HepG2 (cell line): ENCODE data around the gene GFOD1. TPM values are rescaled to one million over a fixed set of nuclear protein-coding genes. Genes with fewer than 3 reads are reported as not detected.

Experiments used
- CCDC6 ChIP-seq: sonication (generic); formaldehyde crosslinking; IDR thresholded peaks from 2 replicates; pipeline ENCODE4 v1.8.1; 2022; ENCODE audit warnings: mild to moderate bottlenecking, missing genetic modification reagents, moderate library complexity
- EHMT2 ChIP-seq: fragments of 200-600 bp; sonication (generic); IDR thresholded peaks from 2 replicates; pipeline ENCODE4 v1.7.0; 2017; ENCODE audit warnings: antibody characterized with exemption, low read depth, low read length, borderline replicate concordance
- ETV5 ChIP-seq: IDR thresholded peaks from 2 replicates; pipeline ENCODE4 v1.6.1; 2018; ENCODE audit warnings: missing biosample characterization, missing genetic modification reagents, inconsistent platforms, borderline replicate concordance
- FOSL1 ChIP-seq: sonication (generic); formaldehyde crosslinking; IDR thresholded peaks from 2 replicates; pipeline ENCODE4 v1.9.0; 2021; ENCODE audit warnings: missing genetic modification reagents, borderline replicate concordance
- GATAD2A ChIP-seq: IDR thresholded peaks from 2 replicates; pipeline ENCODE4 v1.6.1; 2016
- KAT7 ChIP-seq: IDR thresholded peaks from 2 replicates; pipeline ENCODE4 v1.6.1; 2018; ENCODE audit warnings: borderline replicate concordance, missing compliant biosample characterization
- KDM6A ChIP-seq: IDR thresholded peaks from 2 replicates; pipeline ENCODE4 v1.6.1; 2016; ENCODE audit warnings: low read depth
- MBD4 ChIP-seq: IDR thresholded peaks from 2 replicates; pipeline ENCODE4 v1.6.1; 2012; ENCODE audit warnings: low read length, inconsistent platforms, borderline replicate concordance
- NAIF1 ChIP-seq: sonication (generic); formaldehyde crosslinking; IDR thresholded peaks from 2 replicates; pipeline ENCODE4 v1.5.0; 2020; ENCODE audit warnings: mild to moderate bottlenecking, missing genetic modification reagents, borderline replicate concordance
- NFE2L1 ChIP-seq: sonication (generic); formaldehyde crosslinking; IDR thresholded peaks from 2 replicates; pipeline ENCODE4 v1.4.0; 2020; ENCODE audit warnings: missing genetic modification reagents, mild to moderate bottlenecking, borderline replicate concordance
- NR2F1 ChIP-seq, 2 experiments: fragments of 450-650 bp in 1 of 2; formaldehyde crosslinking in 1 of 2; IDR thresholded peaks; 2 replicates each; pipeline versions ENCODE4 v1.5.0 to v1.6.1; 2016 to 2020; ENCODE audit warnings: mild to moderate bottlenecking in 1 of 2, missing compliant biosample characterization in 1 of 2, missing genetic modification reagents in 1 of 2, moderate library complexity in 1 of 2
- PCBP2 ChIP-seq: fragments of 200-400 bp; formaldehyde crosslinking; optimal IDR thresholded peaks from 2 replicates; pipeline ENCODE3; 2018; ENCODE audit warnings: low read length, low read depth; ENCODE audit not compliant: poor library complexity, severe bottlenecking
- TCF12 ChIP-seq, 2 experiments: fragments of 450-650 bp in 1 of 2; sonication (generic) in 1 of 2; formaldehyde crosslinking in 1 of 2; IDR thresholded peaks; 2 replicates each; pipeline versions ENCODE4 v1.6.1 to v1.8.0; 2017 to 2022; ENCODE audit warnings: antibody characterized with exemption in 1 of 2, mild to moderate bottlenecking in 1 of 2, missing genetic modification reagents in 1 of 2, moderate library complexity in 1 of 2
- TCF7L2 ChIP-seq: IDR thresholded peaks from 2 replicates; pipeline ENCODE4 v1.6.1; 2011; ENCODE audit warnings: mild to moderate bottlenecking, low read depth, low read length, moderate library complexity
- ZNF234 ChIP-seq: sonication (generic); formaldehyde crosslinking; conservative IDR thresholded peaks from 2 replicates; pipeline ENCODE4 v1.5.1; 2020; ENCODE audit warnings: mild to moderate bottlenecking, missing genetic modification reagents
- ZNF253 ChIP-seq: sonication (generic); formaldehyde crosslinking; IDR thresholded peaks from 2 replicates; pipeline ENCODE4 v1.8.0; 2022; ENCODE audit warnings: mild to moderate bottlenecking, missing genetic modification reagents, borderline replicate concordance
- ZNF335 ChIP-seq: sonication (generic); formaldehyde crosslinking; IDR thresholded peaks from 2 replicates; pipeline ENCODE4 v1.4.0; 2020; ENCODE audit warnings: missing genetic modification reagents
- ZNF382 ChIP-seq: sonication (generic); formaldehyde crosslinking; IDR thresholded peaks from 2 replicates; pipeline ENCODE4 v1.5.0; 2020; ENCODE audit warnings: missing genetic modification reagents, mild to moderate bottlenecking, borderline replicate concordance
- ZNF563 ChIP-seq: sonication (generic); formaldehyde crosslinking; IDR thresholded peaks from 2 replicates; pipeline ENCODE4 v1.8.0; 2022; ENCODE audit warnings: mild to moderate bottlenecking, moderate library complexity, missing genetic modification reagents
- ZNF616 ChIP-seq: sonication (generic); formaldehyde crosslinking; IDR thresholded peaks from 2 replicates; pipeline ENCODE4 v1.5.0; 2020; ENCODE audit warnings: low read depth, mild to moderate bottlenecking, missing genetic modification reagents
- ZZZ3 ChIP-seq: sonication (generic); formaldehyde crosslinking; IDR thresholded peaks from 2 replicates; pipeline ENCODE4 v1.4.0; 2020; ENCODE audit warnings: missing genetic modification reagents, mild to moderate bottlenecking, borderline replicate concordance
- polyA plus RNA-seq, 8 experiments: library from polyadenylated mRNA; depleted of rRNA in 3 of 8; stranded (reverse) in 7 of 8; unstranded in 1 of 8; fragments of >200 nt; fragmentation: Illumina TruSeq in 4 of 8; extraction: Trizol in 4 of 8; gene quantifications; 2 replicates each; pipeline versions ENCODE4 v1.2.1 to v1.2.3, GENCODE V29; 2011 to 2016; ENCODE audit warnings: low read depth in 4 of 8, missing spikeins in 1 of 8, mixed read lengths in 1 of 8; ENCODE audit not compliant: insufficient read depth in 1 of 8
- total RNA-seq, 5 experiments: library from RNA; depleted of rRNA; stranded (reverse); fragments of >200 nt; fragmentation: Illumina TruSeq; extraction: Trizol; gene quantifications; 2 replicates each; pipeline ENCODE4 v1.2.3, GENCODE V29; 2016; ENCODE audit warnings: low read depth in 1 of 5
- TF ChIP-seq, protein P1 (sequence below): sonication (generic); formaldehyde crosslinking; IDR thresholded peaks from one replicate; pipeline ENCODE4 v1.5.1; 2020; ENCODE audit warnings: mild to moderate bottlenecking, missing genetic modification reagents; ENCODE audit errors: not compliant biosample characterization

GFOD1 gene
- total and polyA plus RNA-seq, 2 of the 13 experiments (the other 11 are each of a cell fraction or from before 2014, with no cell fraction given), result 1.9 to 6.4 TPM

DNA sequence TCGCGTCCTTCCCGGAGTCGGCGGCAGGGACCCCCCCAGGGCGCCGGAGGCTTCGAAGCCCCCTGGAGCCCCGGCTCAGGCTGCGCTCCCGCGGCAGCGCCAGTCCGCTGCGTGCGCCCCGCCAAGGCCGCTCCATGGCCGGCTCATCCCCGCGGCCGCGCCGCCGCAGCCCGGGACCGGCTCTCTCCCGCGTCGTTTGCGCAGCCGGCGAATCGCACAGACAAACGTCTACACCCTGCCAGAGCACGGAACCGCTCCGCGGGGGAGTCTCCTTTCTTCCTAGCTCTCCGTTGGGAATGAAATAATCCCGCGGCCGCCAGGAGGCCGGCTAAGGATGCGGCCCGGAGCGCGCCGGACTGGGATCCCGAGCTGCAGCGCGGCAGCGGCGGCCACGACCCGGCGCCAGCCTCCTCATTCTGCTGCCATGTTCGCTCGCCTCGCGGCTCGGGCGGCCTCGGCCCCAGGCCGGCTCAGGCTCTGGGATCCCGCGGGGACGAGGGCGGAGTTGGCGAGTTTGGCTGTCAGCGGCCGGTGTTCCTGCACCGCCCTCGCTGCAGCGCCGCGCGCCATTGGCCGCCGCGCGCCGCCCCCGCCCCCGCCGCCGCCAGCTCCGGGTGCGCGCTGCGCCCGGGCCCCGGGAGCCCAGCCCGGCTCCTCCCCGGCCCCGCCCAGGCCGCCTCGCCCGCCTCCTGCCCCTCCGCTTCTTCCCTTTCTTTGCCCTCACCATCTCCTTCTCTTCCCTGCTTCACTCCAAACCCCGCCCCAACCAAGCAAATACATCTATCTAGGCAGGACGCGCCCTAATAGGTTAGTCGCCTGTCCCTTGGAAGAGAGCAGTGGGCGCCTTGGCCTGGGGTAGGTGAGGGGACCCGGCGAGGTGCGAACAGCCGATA, at the start of gene GFOD1 (continued):
- TF ChIP-seq ZNF382 (CRISPR knock-in tag) (no peak), NFE2L1 (CRISPR knock-in tag) (no peak), ETV5 (CRISPR knock-in tag) (no peak; the same call in 1 of the 2 replicates), CCDC6 (peak; percentile 72), ZNF253 (CRISPR knock-in tag) (peak; percentile 86), GATAD2A (no peak), ZNF335 (CRISPR knock-in tag) (no peak), ZZZ3 (no peak), KAT7 (CRISPR knock-in tag) (peak; percentile 73; the same call in 1 of the 2 replicates), FOSL1 (CRISPR knock-in tag) (no peak), NR2F1 (CRISPR knock-in tag; IDR thresholded peaks at IDR 0.05) (no peak), ZNF234 (CRISPR knock-in tag) (no peak), PCBP2 (no peak), TCF12 (IDR thresholded peaks at IDR 0.05) (no peak), TCF12 (CRISPR knock-in tag; IDR thresholded peaks at IDR 0.05) (no peak), TCF7L2 (no peak), ZNF616 (no peak), KDM6A (no peak), MBD4 (no peak), EHMT2 (no peak), ZNF563 (CRISPR knock-in tag) (peak; percentile 58; the same call in 1 of the 2 replicates), NAIF1 (CRISPR knock-in tag) (no peak; the same call in 1 of the 2 replicates)
- TF ChIP-seq, protein P1, sequence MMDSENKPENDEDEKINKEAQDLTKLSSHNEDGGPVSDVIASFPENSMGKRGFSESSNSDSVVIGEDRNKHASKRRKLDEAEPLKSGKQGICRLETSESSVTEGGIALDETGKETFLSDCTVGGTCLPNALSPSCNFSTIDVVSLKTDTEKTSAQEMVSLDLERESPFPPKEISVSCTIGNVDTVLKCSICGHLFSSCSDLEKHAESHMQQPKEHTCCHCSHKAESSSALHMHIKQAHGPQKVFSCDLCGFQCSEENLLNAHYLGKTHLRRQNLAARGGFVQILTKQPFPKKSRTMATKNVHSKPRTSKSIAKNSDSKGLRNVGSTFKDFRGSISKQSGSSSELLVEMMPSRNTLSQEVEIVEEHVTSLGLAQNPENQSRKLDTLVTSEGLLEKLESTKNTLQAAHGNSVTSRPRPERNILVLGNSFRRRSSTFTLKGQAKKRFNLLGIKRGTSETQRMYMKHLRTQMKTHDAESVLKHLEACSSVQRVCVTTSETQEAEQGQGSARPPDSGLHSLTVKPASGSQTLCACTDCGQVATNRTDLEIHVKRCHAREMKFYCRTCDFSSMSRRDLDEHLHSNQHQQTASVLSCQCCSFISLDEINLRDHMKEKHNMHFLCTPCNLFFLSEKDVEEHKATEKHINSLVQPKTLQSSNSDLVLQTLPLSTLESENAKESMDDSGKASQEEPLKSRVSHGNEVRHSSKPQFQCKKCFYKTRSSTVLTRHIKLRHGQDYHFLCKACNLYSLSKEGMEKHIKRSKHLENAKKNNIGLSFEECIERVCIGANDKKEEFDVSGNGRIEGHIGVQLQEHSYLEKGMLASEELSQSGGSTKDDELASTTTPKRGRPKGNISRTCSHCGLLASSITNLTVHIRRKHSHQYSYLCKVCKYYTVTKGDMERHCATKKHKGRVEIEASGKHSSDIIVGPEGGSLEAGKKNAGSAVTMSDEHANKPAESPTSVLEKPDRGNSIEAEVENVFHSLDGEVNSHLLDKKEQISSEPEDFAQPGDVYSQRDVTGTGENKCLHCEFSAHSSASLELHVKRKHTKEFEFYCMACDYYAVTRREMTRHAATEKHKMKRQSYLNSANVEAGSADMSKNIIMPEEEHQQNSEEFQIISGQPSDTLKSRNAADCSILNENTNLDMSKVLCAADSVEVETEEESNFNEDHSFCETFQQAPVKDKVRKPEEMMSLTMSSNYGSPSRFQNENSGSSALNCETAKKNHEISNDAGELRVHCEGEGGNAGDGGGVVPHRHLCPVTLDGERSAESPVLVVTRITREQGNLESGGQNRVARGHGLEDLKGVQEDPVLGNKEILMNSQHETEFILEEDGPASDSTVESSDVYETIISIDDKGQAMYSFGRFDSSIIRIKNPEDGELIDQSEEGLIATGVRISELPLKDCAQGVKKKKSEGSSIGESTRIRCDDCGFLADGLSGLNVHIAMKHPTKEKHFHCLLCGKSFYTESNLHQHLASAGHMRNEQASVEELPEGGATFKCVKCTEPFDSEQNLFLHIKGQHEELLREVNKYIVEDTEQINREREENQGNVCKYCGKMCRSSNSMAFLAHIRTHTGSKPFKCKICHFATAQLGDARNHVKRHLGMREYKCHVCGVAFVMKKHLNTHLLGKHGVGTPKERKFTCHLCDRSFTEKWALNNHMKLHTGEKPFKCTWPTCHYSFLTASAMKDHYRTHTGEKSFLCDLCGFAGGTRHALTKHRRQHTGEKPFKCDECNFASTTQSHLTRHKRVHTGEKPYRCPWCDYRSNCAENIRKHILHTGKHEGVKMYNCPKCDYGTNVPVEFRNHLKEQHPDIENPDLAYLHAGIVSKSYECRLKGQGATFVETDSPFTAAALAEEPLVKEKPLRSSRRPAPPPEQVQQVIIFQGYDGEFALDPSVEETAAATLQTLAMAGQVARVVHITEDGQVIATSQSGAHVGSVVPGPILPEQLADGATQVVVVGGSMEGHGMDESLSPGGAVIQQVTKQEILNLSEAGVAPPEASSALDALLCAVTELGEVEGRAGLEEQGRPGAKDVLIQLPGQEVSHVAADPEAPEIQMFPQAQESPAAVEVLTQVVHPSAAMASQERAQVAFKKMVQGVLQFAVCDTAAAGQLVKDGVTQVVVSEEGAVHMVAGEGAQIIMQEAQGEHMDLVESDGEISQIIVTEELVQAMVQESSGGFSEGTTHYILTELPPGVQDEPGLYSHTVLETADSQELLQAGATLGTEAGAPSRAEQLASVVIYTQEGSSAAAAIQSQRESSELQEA (CRISPR knock-in tag), result no peak
